Suppressor macrophage treated with lipopolysaccharide for 4 hours (primary cell): Measurements from ENCODE around the gene TXNL4A.

Source experiments
- DNase-seq: peaks from one replicate; pipeline ENCODE4 v3.0.0-alpha.2; 2020

The TXNL4A gene

GRCh38 chr18:79934311-79935097 is 53.9 kb downstream of the TXNL4A start:
- DNase-seq, result no peak

DNA sequence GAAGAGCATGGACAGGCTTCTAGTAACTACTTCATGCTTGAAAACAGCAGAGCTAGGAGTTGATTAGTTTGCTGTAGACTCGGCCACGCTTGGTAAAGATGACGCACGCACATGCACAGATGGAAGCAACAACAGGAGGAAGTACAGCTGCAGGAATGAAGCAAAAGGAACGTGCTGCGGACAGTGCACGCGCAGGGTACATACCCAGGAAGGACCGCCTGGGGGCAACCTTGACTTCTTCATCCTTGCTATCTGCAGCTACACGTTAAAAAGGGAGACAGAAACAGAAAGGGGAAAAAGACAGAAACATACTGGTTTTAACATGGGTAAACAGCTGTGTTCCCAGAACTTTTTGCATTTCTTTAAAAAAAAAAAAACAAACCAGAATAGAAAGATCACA is 54.6 kb downstream of the TXNL4A start:
- DNase-seq, result no peak

GRCh38 chr18:79932907-79933306 is 55.5 kb downstream of the TXNL4A start:
- no peak for DNase-seq

DNA sequence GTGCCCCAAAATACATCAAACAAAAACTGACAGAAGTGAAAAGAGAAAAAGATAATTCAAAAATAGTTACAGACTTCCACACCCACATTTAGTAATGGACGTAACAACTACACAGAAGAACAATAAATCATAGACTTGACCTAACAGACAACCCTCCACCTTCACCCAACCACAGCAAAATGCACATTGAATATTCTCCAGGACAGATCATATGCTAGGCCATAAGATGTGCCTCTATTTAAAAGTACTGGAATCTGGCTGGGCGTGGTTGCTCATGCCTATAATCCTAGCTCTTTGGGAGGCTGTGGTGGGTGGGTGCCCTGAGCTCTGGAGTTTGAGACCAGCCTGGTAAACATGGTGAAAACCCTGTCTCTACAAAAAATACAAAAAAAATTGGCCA is 56.9 kb downstream of the TXNL4A start:
- no peak for DNase-seq

DNA sequence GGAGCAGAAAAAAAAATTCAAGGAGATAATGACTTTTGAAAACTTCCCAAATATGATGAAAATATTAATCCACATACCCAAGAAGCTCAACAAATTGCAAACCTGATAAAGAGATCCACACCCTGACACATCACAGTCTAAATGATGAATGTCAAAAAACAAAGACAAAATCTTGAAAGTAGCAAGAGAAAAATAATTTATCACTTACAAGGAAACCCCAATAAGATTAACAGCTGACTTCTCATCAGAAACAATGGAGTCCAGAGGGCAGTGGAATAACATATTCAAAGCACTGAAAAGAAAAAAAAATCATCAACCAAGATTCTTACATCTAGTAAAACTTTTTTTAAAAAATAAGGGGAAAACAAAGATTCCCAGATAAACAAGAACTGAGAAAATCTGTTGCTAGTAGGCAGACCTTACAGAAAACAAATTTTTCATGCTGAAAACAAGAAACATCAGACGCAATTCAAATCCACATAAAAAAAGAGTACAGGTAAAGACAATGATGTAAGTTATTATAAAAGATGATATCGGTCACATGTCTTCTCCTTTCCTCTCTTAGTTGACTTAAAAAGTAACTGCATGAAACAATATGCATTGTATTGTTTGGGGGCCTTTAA is 58.2 kb downstream of the TXNL4A start:
- DNase-seq, result no peak

DNA sequence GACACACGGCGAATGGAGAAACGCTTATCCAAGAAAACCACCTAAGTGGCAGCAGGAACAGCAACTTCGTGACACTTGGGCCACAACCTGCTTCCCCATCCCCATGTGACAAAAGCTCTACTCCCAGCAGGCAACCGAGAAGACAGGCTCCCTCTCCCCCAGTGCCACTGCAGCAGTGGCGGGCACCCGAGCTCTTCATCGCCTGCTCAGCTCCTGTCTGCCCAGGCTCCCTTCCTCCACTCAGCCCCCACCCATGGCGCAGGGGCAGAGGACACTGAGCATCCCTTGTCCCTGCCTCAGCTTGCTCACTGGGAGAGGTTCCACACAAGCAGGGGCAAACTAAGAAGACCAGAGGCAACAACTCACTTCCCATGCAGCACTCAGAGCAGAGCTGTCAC is 59.8 kb downstream of the TXNL4A start:
- no peak for DNase-seq

- no peak for DNase-seq
These were observed 60.5 kb downstream of the TXNL4A start for GRCh38 chr18:79927607-79928562.

DNA sequence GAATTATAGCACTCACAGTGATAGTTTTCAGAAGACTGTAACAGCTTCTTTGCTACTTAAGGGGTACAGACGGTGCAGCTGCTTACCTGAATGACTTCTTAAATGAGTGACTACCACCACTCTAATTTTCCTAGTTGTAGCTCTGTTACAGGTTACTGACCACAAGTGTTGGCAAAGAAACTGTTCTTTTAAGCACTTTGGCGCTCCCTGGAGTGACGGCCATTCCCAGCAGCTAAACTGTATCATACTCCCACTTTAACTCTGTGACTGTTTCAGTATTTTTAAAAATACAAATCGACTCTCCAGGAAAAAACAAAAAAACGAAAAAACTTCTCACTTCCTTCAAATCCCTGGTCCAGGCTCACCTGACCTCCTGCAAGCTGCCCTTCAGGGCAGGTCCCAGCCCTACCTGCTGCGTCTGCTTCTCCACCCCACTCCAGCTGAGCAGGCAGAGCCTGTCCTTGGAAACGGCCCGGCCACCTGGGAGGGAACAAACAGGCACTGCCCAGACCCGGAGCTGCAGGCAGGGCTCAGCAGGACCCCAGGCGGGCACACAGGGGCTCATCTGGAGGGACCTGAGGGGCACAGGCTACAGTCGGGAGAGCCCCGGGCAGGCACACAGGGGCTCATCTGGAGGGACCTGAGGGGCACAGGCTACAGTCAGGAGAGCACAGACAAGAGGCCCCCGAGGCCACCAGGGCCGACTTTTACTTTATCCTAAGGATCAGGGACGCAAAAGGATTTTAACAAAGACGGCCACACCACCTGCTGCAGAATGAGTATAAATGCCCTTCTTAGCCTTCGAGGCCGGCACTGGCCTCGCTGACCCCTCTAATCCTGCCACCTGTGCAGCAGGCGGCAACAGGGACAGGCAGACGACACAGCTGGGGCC is 61.4 kb downstream of the TXNL4A start:
- DNase-seq, result no peak

DNA sequence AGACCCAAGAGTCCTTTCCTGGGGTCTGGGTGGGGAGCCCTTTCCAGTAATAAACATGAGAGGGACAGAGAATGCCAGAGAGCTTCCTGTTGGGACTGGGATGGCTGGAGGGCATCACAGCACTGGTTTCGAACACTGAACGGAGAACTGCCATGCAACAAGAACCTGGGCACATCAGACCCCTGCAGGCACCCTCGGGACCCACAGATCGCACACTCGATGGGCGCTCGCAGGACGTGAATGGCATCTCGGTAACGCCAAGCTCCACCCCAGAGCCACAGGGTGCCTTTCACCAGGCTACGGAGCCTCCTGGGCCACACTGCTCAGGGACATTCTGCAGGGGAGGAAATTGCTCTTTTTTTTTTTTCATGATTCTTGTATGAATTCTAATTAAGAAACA is 62.1 kb downstream of the TXNL4A start:
- DNase-seq, result no peak

DNA sequence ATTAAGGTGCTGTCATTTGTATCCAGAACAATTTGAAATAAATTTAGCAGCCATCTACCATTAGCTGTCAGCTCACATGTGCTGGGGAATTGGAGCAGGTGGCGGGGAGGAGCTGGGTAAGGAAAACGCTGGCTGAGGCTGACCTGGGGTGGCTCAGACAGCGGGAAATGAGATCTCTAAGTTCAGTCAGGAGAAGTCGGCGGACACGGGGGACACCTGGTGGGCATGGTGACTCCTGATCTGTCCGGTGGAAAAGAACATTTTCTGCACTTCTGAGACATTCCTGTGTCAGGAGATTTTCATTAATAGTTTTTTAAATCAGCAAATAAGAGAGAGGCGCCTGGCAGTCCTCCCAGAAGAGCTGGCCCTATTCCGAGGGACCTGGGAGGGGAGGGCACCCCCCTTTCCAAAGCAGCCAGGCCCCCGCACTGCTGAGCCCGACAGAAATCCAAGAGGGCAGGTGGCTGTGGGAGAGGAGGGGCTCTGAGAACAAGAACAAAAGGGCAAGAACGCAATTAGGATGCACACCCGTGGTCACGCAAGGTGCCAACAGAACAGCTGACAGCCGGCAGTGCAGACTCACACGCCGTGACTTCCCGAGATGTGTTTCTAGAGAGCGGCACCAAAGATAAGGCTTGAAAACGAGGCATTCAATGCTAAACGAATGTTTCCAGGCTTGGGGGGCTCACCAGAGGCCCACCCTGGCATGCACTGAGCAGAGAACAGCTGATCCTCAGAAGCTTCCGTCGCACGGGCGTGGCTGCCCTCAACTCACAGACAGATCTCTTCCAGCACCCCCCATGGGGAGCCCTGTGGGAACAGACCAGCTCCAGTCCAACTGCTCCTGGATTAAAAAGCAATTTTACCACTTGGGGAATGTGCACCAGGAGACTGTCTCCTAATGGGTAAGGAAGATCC is 63.3 kb downstream of the TXNL4A start:
- no peak for DNase-seq

- DNase-seq, result no peak
These were observed 64.3 kb downstream of the TXNL4A start for GRCh38 chr18:79923896-79924585.

- DNase-seq, result no peak
These were observed 65.4 kb downstream of the TXNL4A start for GRCh38 chr18:79922971-79923411.

DNA sequence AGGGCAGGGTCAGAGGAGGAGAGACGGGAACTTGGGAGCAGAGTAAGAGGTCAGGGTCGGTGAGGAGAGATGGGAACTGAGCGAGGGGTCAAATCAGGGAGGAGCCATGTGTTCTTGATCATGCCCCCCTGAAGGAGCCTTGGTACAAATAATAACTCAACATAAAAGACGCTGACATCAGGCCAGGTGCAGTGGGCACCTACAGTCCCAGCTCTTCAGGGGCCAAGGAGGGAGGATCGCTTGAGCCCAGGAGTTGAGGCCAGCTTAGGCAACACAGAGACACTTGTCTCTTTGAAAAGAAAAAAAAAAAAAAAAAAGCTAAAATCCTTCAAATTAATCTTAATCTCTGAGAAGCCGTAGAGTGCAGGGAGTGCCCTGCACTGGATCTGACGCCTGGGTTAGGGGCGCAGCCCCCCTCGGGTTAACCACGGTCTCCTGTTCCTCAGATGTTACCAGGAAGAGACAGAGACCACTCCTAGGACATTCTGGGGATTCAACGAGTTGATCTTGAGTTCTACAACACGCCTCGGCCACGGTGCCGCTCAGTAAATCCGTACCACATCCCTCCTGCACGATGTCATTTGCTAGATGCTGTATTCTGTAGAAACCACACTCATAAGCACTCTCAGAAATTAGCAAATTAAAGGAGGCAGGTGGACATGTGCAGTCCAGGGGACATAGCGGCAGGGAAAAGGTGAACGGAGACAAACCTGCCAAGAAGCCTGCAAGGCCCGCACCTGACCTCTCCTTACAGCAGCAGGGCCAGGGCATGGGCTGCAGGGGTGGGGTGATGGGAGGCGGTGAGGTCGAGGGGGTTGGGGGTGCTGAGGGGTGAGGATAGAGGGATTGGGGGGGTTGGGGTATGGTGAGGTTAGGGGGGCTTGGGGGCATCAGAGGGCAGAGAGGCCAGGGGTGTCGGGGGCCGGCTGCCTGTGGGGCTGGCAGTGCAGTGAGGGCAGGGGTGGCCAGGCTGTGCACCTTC is 66.1 kb downstream of the TXNL4A start:
- no peak for DNase-seq
